GM13977 (cell line): ENCODE data around the gene HOXC9.
A peak's percentile ranks its signal among the peaks of the same experiment; 100 is the strongest.

Experiments used
- DNase-seq: peaks from one replicate; pipeline ENCODE4 v3.0.0; 2012; ENCODE audit warnings: low spot score
- in situ Hi-C: fragments of 300-500 bp; cut with MboI; formaldehyde crosslinking; loops from one replicate; pipeline ENCODE4 v1.12.0; 2022; ENCODE audit warnings: low sequenced_read_pairs, low pct_unique_long_range_greater_than_20kb, mixed read lengths, inconsistent platforms; ENCODE audit not compliant: unreplicated experiment
- TF ChIP-seq, protein P1 (sequence below): IDR thresholded peaks from 2 replicates; pipeline ENCODE4 v1.5.1; 2012; ENCODE audit warnings: mild to moderate bottlenecking, control low read depth; ENCODE audit not compliant: insufficient read depth; ENCODE audit errors: extremely low read depth, missing control alignments

Gene HOXC9

DNA sequence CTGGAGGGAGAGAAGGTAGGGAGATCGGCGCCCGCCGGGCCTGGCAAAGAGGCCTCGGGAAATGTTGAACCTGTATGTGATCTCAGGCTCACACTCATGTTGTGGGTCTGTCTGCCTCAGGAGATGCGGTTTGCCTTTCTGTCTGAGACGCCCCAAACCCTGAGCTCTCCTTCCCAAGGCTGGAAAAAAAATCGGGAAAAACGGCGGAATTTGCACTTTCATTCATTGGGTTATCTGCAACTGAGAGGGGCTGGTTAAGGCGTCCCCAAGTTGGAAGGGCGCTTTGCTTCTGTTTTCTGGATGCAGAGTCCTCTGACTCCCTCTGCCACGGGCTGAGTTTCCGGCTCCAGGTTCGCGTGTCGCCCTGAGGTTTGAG lies 5.0 kb upstream of the HOXC9 start:
- TF ChIP-seq, protein P1, sequence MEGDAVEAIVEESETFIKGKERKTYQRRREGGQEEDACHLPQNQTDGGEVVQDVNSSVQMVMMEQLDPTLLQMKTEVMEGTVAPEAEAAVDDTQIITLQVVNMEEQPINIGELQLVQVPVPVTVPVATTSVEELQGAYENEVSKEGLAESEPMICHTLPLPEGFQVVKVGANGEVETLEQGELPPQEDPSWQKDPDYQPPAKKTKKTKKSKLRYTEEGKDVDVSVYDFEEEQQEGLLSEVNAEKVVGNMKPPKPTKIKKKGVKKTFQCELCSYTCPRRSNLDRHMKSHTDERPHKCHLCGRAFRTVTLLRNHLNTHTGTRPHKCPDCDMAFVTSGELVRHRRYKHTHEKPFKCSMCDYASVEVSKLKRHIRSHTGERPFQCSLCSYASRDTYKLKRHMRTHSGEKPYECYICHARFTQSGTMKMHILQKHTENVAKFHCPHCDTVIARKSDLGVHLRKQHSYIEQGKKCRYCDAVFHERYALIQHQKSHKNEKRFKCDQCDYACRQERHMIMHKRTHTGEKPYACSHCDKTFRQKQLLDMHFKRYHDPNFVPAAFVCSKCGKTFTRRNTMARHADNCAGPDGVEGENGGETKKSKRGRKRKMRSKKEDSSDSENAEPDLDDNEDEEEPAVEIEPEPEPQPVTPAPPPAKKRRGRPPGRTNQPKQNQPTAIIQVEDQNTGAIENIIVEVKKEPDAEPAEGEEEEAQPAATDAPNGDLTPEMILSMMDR = no peak
- DNase-seq = no peak
- in situ Hi-C loops = no loop called here

DNA sequence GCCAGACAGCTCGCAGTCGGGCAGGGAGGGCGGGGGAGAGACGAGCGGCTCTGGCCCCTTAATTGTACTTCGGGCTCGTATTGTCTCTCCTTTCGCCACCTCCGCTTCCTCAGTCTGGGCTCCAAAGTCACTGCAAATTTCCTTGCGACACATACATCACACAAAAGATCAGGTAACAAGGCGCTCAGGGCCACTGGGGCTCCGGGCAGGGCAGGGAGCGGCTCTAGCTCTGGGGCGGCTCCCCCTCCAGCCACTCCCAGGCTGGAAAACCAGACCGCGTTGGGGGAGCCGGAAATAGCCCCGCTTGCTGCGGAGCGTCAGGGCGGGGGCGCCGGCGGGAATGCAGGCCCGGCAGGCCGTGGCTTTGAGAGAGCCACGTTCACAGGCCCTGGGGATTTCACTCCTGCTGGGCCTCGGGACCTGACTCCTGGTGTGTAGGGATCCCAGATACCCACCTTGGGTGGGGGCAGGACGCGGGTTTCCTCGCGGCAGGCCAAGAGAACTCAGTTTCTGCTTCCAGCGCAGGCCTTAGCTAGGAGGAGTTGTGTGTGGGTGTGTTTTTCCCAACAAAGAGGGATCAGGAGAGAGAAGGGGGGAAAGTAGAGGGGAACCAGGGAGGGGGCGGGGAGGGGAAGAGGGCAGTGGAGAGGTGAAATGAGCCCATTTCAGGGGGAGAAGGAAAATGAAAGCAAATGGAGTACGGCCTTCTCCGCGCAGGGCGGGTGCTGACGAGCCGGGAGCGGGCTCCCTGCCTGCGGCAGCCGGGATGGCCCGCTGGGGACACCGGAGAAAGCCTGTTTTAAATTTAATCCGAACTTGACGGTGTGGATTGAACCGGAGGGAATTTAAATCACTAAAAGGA lies 4.4 kb upstream of the HOXC9 start:
- in situ Hi-C loops = no loop called here
- TF ChIP-seq, protein P1 = no peak
- no peak for DNase-seq

DNA sequence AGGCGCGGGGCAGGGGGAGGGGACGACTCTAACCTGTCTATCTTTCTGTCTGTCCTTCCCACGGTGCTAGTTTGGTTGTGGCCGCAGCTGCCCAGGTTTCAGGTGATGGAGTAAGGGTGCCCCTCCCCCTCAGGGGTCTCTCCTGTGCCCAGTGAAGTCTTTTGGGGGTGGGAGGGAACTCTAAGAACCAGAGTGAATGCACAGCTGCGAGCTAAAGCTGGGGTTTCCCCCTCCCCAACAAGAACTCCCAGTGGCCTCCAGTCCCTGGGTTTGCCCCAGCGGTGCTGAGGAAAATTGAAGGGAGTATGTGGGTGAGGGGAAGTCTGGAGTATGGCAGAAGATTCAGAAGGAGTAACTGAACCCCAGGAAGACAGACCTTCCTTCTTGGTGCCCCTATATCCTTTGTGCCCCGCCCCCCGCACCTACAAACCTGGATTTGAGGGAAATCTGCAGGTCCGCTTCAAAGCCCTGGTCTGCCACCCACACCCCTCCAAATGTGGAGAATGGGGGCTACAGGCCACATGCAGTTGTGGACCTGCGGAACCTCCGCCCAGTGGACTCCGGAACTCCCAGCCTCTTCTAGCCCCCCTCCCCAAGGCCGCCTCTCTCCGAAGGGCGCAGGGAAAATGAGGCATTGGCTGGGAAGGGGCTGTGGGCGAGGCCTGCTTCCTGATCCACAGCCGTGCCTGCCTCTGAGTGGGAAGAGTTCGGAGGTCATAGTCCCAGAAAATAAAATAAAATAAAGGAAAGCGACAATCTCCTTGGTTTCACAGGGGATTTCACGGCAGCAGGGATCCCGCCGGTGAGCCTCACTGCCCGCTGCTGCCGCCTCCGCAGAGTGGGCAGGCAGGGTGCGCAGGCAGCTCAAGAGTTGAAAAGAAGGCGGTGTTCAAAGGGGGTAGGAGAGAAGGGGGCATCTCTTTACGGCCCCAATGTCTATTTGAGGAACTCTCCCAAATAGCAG lies 3.4 kb upstream of the HOXC9 start:
- in situ Hi-C loops = no loop called here
- DNase-seq = peak; percentile 69
- TF ChIP-seq, protein P1 = no peak

DNA sequence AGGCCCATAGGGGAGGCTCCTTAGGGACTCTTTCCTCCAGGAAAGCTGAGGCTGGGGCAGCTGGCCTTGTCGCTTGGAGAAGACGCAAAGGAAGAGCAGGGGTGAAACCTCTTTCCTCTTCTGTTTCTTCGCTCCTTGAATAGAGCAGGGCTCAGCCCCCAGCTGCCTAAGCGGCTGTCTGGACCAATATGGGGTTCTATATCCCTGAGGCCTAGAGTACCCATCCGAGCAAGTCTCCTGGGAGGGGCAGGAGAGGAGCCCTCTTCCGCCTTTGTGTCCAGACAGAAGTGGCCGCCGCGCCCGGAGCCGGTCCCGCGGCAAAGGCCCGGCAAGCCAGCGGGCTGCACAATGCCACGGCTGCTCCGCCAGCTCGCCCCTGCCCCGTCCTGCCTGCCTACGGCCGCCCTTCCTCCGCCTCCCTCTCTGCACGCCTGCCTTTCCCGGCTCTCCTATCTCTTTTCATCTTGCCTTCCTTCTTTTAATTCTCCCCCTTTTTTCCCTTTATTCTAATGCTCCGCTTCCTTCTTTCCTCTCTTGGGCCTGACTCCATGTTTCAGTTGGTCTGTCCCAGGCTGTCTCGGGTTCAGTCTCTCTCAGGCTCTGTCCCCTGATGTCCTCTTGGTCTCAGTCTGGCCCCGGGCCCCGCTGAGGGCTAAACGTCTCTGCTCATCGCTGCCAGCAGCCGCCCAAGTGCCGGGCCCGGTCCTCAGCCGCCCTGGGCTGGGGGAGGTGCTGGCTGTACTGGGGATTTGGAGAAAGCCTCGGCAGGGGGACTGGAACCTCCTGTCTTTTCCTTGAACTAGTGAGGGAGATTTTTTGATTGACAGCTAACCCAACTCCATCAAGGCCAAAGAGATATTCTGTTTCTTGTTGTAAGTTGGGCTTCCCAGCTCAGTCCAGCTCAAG lies 2.5 kb upstream of the HOXC9 start:
- no peak for DNase-seq
- in situ Hi-C loops = no loop called here

DNA sequence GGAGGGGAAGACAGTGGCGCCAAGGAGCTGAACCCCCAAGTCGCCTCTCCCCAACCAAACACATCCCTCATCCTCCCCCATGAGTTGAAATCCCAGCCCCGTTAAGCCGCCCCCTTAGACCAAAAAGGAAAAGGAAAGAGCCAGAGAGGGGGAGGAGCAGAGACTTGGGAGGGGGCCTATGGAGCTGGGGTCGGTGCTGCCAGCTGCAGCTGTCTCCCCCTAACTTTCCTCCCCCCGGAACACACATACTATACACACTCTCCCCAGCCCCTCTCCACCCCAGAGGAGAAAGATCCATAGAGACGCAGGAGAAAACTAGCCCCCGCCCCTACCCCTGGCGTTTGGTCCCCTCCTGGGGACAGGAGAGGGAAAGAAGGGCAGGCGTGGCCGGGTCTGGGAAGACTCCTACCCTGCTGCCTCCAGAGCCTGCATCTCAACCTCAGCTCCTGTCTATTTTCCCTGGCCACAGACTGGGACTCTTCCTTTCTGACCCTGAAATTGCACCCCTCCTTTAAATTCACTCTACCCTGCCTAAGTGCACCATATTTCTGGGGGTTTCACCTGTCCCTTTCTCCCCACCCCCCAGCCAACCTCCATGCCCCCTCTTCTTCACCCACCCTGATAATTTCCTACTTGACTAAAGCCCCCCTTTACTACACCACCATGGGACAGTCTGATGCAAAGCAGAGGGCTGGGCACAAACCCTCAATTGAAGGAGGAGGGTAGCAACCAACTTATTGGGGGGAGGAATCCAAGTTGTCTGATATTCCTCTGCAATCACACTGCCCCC lies 1.7 kb upstream of the HOXC9 start:
- DNase-seq = no peak
- in situ Hi-C loops = no loop called here
- TF ChIP-seq, protein P1 = no peak

More for the DNA sequence above, 2.5 kb upstream of the HOXC9 start:
- TF ChIP-seq, protein P1 = no peak
